B cell (primary cell): ENCODE data around the gene GPD1. TPM values are rescaled to one million over a fixed set of nuclear protein-coding genes. Genes with fewer than 3 reads are reported as not detected.

ENCODE experiments used
- ATAC-seq: fragments of 200-7000 bp; cut with Tn5 transposase; one replicate; pipeline ENCODE4 v1.10.0; 2021; ENCODE audit warnings: low read depth, mild to moderate bottlenecking, moderate number of reproducible peaks, moderate library complexity
- CTCF ChIA-PET: fragments of 350-600 bp; sonication (Branson Sonifier 250); formaldehyde crosslinking; loops from one replicate; lab custom pipeline; 2021; ENCODE audit warnings: antibody characterized with exemption, inconsistent platforms; lab: Charles Lee
- POLR2A ChIA-PET: fragments of 350-600 bp; sonication (Branson Sonifier 250); formaldehyde crosslinking; loops from one replicate; lab custom pipeline; 2021; ENCODE audit warnings: antibody characterized with exemption; lab: Charles Lee
- DNase-seq: peaks from one replicate; pipeline ENCODE4 v3.0.0; 2013
- H2AFZ ChIP-seq: 2 replicates; pipeline ENCODE4 v1.6.1; 2012; ENCODE audit warnings: mild to moderate bottlenecking, low read depth, low read length; ENCODE audit not compliant: insufficient read depth, poor library complexity, severe bottlenecking
- H3K27ac ChIP-seq, 2 donors: 1 replicate in 1 of 2; 2 replicates in 1 of 2; pipeline ENCODE4 v1.5.1; 2012 to 2013; ENCODE audit warnings: low read length in 2 of 2, mild to moderate bottlenecking in 2 of 2, moderate library complexity in 1 of 2
- H3K27me3 ChIP-seq, 4 experiments: fragments of 200-600 bp in 1 of 4; sonication (generic) in 1 of 4; replicated peaks in 1 of 4; 1 replicate in 2 of 4; 2 replicates in 2 of 4; pipeline versions ENCODE4 v1.6.1 to v1.7.0; 2013 to 2016; ENCODE audit warnings: low read length in 3 of 4, mild to moderate bottlenecking in 2 of 4, mixed read lengths in 1 of 4, moderate library complexity in 1 of 4; ENCODE audit not compliant: insufficient read depth in 4 of 4, control insufficient read depth in 3 of 4; ENCODE audit errors: control extremely low read depth in 1 of 4
- H3K36me3 ChIP-seq, 2 experiments: replicated peaks in 1 of 2; 1 replicate in 1 of 2; 2 replicates in 1 of 2; pipeline versions ENCODE4 v1.6.1 to v1.7.1; 2013; ENCODE audit warnings: low read length in 1 of 2; ENCODE audit not compliant: insufficient read depth in 2 of 2, control insufficient read depth in 1 of 2; ENCODE audit errors: control extremely low read depth in 1 of 2, extremely low read depth in 1 of 2
- H3K4me1 ChIP-seq, 2 donors: fragments of 200-600 bp in 1 of 2; sonication (generic) in 1 of 2; 1 replicate in 1 of 2; 2 replicates in 1 of 2; pipeline versions ENCODE4 v1.5.1 to v1.6.1; 2013 to 2017; ENCODE audit warnings: low read length in 2 of 2; ENCODE audit not compliant: control insufficient read depth in 2 of 2, insufficient read depth in 2 of 2
- H3K4me2 ChIP-seq: replicated peaks from 2 replicates; pipeline ENCODE3; 2012; ENCODE audit warnings: mild to moderate bottlenecking, low read depth, low read length; ENCODE audit not compliant: poor library complexity, severe bottlenecking
- H3K4me3 ChIP-seq, 5 experiments: fragments of 200-600 bp in 1 of 5; sonication (generic) in 1 of 5; 1 replicate in 3 of 5; 2 replicates in 2 of 5; pipeline versions ENCODE4 v1.5.1 to v1.7.0; 2011 to 2016; ENCODE audit warnings: low read length in 4 of 5, mild to moderate bottlenecking in 4 of 5, low read depth in 2 of 5, control low read depth in 1 of 5, moderate library complexity in 1 of 5; ENCODE audit not compliant: insufficient read depth in 1 of 5; ENCODE audit errors: control extremely low read depth in 1 of 5, extremely low read depth in 1 of 5
- H3K79me2 ChIP-seq: fragments of 200-600 bp; sonication (generic); one replicate; pipeline ENCODE4 v1.6.0; 2016; ENCODE audit warnings: low read length; ENCODE audit not compliant: control insufficient read depth, insufficient read depth
- H3K9ac ChIP-seq: fragments of 200-600 bp; sonication (generic); 2 replicates; pipeline ENCODE4 v1.6.1; 2017; ENCODE audit warnings: mild to moderate bottlenecking, low read length, moderate library complexity
- H3K9me3 ChIP-seq, 3 donors: one replicate each; pipeline versions ENCODE4 v1.6.1 to v1.7.1; 2013; ENCODE audit warnings: low read length in 2 of 3; ENCODE audit not compliant: control insufficient read depth in 2 of 3, insufficient read depth in 1 of 3; ENCODE audit errors: control extremely low read depth in 1 of 3
- H4K20me1 ChIP-seq: 2 replicates; pipeline ENCODE4 v1.6.0; 2012; ENCODE audit warnings: mild to moderate bottlenecking, low read length; ENCODE audit not compliant: insufficient read depth, control insufficient read depth, poor library complexity, severe bottlenecking
- H3K27ac Mint-ChIP-seq: one replicate; pipeline ENCODE4 v1.8.0; 2021; ENCODE audit warnings: mixed read lengths
- H3K27me3 Mint-ChIP-seq: one replicate; pipeline ENCODE4 v1.8.0; 2021; ENCODE audit warnings: mixed read lengths
- H3K4me1 Mint-ChIP-seq: one replicate; pipeline ENCODE4 v1.8.0; 2021; ENCODE audit warnings: mixed read lengths
- H3K4me3 Mint-ChIP-seq: one replicate; pipeline ENCODE4 v1.8.0; 2021; ENCODE audit warnings: mixed read lengths
- H3K9me3 Mint-ChIP-seq: one replicate; pipeline ENCODE4 v1.8.0; 2022; ENCODE audit warnings: mixed read lengths; ENCODE audit not compliant: insufficient read depth
- EZH2 ChIP-seq: IDR thresholded peaks from 2 replicates; pipeline ENCODE4 v1.6.1; 2012; ENCODE audit warnings: borderline replicate concordance, low read depth, mild to moderate bottlenecking, moderate library complexity, low read length; ENCODE audit not compliant: insufficient read depth, poor library complexity, severe bottlenecking
- WGBS: methylation state at CpG from one replicate; pipeline ENCODE4 v1.1.5; 2013; ENCODE audit warnings: missing lambda C conversion rate; ENCODE audit not compliant: insufficient coverage; 5-methylcytosine and 5-hydroxymethylcytosine counted together
- intact Hi-C: fragments of 100-400 bp; cut with micrococcal nuclease; formaldehyde crosslinking; loops from one replicate; pipeline ENCODE4 v1.10.0; 2022
- polyA plus RNA-seq: library from polyadenylated mRNA; depleted of rRNA; stranded (reverse); fragments of >200 nt; gene quantifications from 2 replicates; pipeline ENCODE4 v1.2.3, GENCODE V29; 2012
- total RNA-seq, 2 donors: library from RNA; stranded (reverse); fragments of 120-200 nt in 1 of 2; gene quantifications; 1 replicate in 1 of 2; 2 replicates in 1 of 2; pipeline versions ENCODE4 v1.2.3 to v1.2.4, GENCODE V29; 2013 to 2022
- TF ChIP-seq, protein P1 (sequence below): fragments of 200-600 bp; IDR thresholded peaks from one replicate; pipeline ENCODE4 v1.8.0; 2022; ENCODE audit warnings: antibody characterized with exemption, mild to moderate bottlenecking

Gene GPD1
- total and polyA plus RNA-seq, 2 donors (not counting 1 experiment from before 2014, with no cell fraction given) = 0.54 to 1.1 TPM

DNA sequence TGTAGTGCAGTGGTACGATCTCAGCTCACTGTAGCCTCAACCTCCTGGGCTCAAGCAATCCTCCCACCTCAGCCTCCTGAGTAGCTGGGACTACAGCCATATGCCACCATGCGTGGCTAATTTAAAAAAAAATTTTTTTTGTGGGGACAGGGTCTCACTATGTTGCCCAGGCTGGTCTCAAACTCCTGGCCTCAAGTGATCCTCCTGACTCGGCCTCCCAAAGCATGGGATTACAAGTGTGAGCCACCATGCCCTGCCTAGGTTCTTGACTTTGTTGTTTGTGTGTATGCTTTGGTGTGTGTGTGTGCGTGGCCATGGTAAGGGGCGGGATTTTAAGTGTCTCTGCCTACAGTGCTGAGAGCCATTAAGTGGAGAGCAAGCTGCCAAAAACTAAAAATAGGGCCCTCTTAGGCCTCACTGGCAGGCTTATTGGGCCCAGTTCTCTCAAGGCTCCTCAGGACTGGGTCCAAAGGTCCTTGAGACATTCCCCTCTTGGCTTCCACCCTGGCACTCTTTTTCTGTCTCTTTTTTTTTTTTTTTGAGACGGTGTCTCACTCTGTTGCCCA, 13.3 kb downstream of the GPD1 start:
- Histone ChIP-seq H3K4me1 (peaks cover 6 to 30% of the 10 kb centered on the region in 2 donors), H3K9ac (no peak overlapping the region), H4K20me1 (peaks cover 73% of the 10 kb centered on the region), H3K36me3 (peaks cover 2 to 36% of the 10 kb centered on the region in 2 experiments), H3K27ac (no peak overlapping the region), H3K9me3 (no peaks in the 10 kb centered on the region), H3K79me2 (peaks cover 94% of the 10 kb centered on the region), H3K4me2 (no peak overlapping the region), H3K4me3 (no peak overlapping the region), H3K27me3 (no peaks in the 10 kb centered on the region), H2AFZ (no peak overlapping the region)
- DNase-seq (no peak), ATAC-seq (no peak)
- TF ChIP-seq, protein P1, sequence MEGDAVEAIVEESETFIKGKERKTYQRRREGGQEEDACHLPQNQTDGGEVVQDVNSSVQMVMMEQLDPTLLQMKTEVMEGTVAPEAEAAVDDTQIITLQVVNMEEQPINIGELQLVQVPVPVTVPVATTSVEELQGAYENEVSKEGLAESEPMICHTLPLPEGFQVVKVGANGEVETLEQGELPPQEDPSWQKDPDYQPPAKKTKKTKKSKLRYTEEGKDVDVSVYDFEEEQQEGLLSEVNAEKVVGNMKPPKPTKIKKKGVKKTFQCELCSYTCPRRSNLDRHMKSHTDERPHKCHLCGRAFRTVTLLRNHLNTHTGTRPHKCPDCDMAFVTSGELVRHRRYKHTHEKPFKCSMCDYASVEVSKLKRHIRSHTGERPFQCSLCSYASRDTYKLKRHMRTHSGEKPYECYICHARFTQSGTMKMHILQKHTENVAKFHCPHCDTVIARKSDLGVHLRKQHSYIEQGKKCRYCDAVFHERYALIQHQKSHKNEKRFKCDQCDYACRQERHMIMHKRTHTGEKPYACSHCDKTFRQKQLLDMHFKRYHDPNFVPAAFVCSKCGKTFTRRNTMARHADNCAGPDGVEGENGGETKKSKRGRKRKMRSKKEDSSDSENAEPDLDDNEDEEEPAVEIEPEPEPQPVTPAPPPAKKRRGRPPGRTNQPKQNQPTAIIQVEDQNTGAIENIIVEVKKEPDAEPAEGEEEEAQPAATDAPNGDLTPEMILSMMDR = no peak
- TF ChIP-seq EZH2 = no peak
- H3K27me3 Mint-ChIP-seq = no peaks in the 10 kb centered on the region
- no peak overlapping the region for H3K4me3 Mint-ChIP-seq
- CTCF ChIA-PET = interaction anchor here (0.8 to 1.0 kb wide), 3 partner anchors 9 to 32 kb away, joined by 3 to 5 read pairs (median 3); partner anchors contain the start of gene SMARCD1
- H3K27ac Mint-ChIP-seq = no peak overlapping the region
- POLR2A ChIA-PET = interaction anchor here (0.7 kb wide), 1 partner anchor 8 kb away, joined by 3 read pairs; no protein-coding TSS in a partner anchor
- intact Hi-C loops = no loop called here
- WGBS = 93% methylated on average over 6 of the region's 6 CpGs
- no peaks in the 10 kb centered on the region for H3K9me3 Mint-ChIP-seq
- H3K4me1 Mint-ChIP-seq = peaks cover 40% of the 10 kb centered on the region

DNA sequence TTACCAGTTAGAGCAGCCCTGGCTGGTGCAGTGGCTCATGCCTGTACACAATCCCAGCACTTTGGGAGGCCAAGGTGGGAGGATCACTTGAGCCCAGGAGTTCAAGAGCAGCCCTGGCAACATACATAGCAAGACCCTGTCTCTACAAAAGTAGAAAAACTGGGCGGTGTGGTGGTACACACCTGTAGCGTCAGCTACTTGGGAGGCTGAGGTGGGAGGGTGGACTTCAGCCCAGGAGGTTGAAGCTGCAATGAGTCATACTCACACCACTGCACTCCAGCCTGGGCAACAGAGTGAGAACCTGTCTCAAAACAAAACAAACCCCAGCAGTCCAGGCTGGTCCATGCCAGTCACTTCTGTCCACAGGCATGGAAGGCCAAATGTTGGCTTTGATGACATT, 15.6 kb downstream of the GPD1 start:
- no peak overlapping the region for H3K4me2 ChIP-seq
- Mint-ChIP-seq H3K27me3 (no peaks in the 10 kb centered on the region), H3K27ac (no peak overlapping the region), H3K4me1 (peaks cover 28% of the 10 kb centered on the region), H3K4me3 (no peak overlapping the region), H3K9me3 (no peaks in the 10 kb centered on the region)
- no peak for ATAC-seq
- H3K4me3 ChIP-seq = no peak overlapping the region
- peaks cover 0 to 13% of the 10 kb centered on the region in 2 donors for H3K4me1 ChIP-seq
- POLR2A ChIA-PET = no interaction called here
- TF ChIP-seq, protein P1 = no peak
- TF ChIP-seq EZH2 = no peak
- DNase-seq = no peak
- no peak overlapping the region for H3K9ac ChIP-seq
- CTCF ChIA-PET = interaction anchor here (0.7 to 1.4 kb wide), 2 partner anchors 13 to 30 kb away, joined by 3 read pairs; no protein-coding TSS in a partner anchor
- H4K20me1 ChIP-seq = peaks cover 85% of the 10 kb centered on the region
- no peaks in the 10 kb centered on the region for H3K27me3 ChIP-seq
- WGBS = 100% methylated on average over 2 of the region's 2 CpGs
- intact Hi-C loops = no loop called here
- H3K36me3 ChIP-seq = peaks cover 2 to 55% of the 10 kb centered on the region in 2 experiments
- no peak overlapping the region for H2AFZ ChIP-seq
- no peak overlapping the region for H3K27ac ChIP-seq
- no peaks in the 10 kb centered on the region for H3K9me3 ChIP-seq
- peaks cover 99% of the 10 kb centered on the region for H3K79me2 ChIP-seq
